Measurements from ENCODE around the gene SLC2A4RG. TPM values are rescaled to one million over a fixed set of nuclear protein-coding genes. Genes with fewer than 3 reads are reported as not detected.

SLC2A4RG gene
- polyA plus RNA-seq, 1 experiment = 52.0 TPM

DNA sequence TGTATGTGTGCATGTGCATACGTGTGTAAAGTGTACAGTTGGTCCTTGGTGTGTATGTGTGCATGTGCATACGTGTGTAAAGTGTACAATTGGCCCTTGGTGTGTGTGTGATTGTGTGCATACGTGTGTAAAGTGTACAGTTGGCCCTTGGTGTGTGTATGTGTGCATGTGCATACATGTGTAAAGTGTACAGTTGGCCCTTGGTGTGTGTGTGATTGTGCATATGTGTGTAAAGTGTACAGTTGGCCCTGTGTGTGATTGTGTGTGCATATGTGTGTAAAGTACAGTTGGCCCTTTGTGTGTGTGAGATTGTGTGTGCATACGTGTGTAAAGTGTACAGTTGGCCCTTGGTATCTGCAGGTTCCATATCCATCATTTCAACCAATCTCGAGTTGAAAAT lies 8.2 kb upstream of the SLC2A4RG start:
- no peak for DNase-seq (ENCODE audit: low read depth)
- ChIA-PET CTCF (no interaction called here), POLR2A (no interaction called here)
- Histone ChIP-seq H3K4me3 (ENCODE audit: low read depth, low read length) (no peak overlapping the region), H3K36me3 (ENCODE audit: control insufficient read depth, insufficient read depth, low read length) (peaks cover 22% of the 10 kb centered on the region), H3K27me3 (ENCODE audit: control insufficient read depth, insufficient read depth, low read length) (no peaks in the 10 kb centered on the region)
- TF ChIP-seq, protein P1, sequence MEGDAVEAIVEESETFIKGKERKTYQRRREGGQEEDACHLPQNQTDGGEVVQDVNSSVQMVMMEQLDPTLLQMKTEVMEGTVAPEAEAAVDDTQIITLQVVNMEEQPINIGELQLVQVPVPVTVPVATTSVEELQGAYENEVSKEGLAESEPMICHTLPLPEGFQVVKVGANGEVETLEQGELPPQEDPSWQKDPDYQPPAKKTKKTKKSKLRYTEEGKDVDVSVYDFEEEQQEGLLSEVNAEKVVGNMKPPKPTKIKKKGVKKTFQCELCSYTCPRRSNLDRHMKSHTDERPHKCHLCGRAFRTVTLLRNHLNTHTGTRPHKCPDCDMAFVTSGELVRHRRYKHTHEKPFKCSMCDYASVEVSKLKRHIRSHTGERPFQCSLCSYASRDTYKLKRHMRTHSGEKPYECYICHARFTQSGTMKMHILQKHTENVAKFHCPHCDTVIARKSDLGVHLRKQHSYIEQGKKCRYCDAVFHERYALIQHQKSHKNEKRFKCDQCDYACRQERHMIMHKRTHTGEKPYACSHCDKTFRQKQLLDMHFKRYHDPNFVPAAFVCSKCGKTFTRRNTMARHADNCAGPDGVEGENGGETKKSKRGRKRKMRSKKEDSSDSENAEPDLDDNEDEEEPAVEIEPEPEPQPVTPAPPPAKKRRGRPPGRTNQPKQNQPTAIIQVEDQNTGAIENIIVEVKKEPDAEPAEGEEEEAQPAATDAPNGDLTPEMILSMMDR (IDR thresholded peaks at IDR 0.05; ENCODE audit: insufficient read depth, low read depth, low read length) = no peak

DNA sequence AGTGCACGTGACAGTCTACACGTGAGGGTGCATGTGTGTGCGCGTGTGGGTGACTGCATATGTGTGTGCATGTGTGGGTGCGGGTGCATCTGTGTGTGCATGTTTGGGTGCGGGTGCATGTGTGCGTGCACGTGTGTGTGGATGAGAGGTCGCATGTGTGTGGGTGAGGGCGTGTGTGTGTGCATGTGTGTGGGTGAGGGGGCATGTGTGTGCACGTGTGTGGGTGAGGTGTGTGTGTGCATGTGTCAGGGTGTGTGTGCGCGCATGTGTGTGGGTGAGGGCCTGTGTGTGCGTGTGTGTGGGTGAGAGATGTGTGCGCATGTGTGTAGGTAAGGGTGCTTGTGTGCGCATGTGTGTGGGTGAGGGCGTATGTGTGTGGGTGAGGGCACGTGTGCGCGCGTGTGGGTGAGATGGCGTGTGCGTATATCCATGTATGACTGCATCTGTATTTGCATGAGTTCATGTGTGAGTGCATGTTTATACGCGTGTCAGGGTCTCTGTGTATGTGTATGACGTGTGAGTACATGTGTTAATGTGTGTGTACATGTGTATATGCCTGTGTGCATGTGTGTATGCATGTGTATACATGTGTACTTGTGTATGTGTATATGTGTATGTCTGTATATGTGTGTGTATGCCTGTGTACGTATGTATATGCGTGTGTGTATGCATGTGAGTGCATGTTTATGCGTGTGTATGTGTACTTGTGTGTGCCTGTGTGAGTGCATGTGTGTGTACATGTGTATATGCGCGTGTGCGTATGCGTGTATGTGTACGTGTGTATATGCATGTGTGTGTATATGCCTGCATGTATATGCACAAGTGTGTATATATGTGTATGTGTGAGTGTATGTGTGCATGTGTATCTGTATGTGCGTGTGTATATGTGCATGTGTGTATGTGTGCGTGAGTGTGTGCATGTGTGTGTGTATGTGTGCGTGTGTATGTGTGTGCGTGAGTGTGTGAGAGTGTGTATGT lies 7.2 kb upstream of the SLC2A4RG start:
- H3K27me3 ChIP-seq (ENCODE audit: control insufficient read depth, insufficient read depth, low read length) = no peaks in the 10 kb centered on the region
- TF ChIP-seq, protein P1 (IDR thresholded peaks at IDR 0.05; ENCODE audit: insufficient read depth, low read depth, low read length) = no peak
- H3K4me3 ChIP-seq (ENCODE audit: low read depth, low read length) = no peak overlapping the region
- DNase-seq (ENCODE audit: low read depth) = no peak
- H3K36me3 ChIP-seq (ENCODE audit: control insufficient read depth, insufficient read depth, low read length) = peaks cover 24% of the 10 kb centered on the region
- ChIA-PET CTCF (no interaction called here), POLR2A (no interaction called here)

DNA sequence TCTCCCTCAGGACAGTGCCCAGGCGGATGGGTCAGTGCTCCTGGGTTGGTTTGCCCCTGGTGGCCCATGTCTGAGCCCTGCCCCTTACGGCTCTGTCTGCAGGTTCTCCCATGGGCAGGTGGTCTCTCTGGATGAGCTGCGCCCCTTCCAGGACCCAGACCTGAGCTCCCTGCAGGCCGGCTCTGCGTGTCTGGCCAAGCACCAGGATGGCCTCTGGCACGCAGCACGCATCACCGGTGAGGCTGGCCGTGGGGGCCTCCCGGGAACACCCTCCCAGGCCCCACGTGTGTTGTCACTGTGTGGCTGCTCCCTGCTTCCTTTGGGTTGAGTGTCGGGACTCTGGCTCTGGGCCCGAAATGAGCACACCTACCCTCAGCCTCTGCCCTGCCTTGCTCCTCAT lies 6.5 kb upstream of the SLC2A4RG start:
- peaks cover 24% of the 10 kb centered on the region for H3K36me3 ChIP-seq (ENCODE audit: control insufficient read depth, insufficient read depth, low read length)
- H3K4me3 ChIP-seq (ENCODE audit: low read depth, low read length) = no peak overlapping the region
- POLR2A ChIA-PET = no interaction called here
- TF ChIP-seq, protein P1 (IDR thresholded peaks at IDR 0.05; ENCODE audit: insufficient read depth, low read depth, low read length) = no peak
- no peak for DNase-seq (ENCODE audit: low read depth)
- CTCF ChIA-PET = no interaction called here
- no peaks in the 10 kb centered on the region for H3K27me3 ChIP-seq (ENCODE audit: control insufficient read depth, insufficient read depth, low read length)

DNA sequence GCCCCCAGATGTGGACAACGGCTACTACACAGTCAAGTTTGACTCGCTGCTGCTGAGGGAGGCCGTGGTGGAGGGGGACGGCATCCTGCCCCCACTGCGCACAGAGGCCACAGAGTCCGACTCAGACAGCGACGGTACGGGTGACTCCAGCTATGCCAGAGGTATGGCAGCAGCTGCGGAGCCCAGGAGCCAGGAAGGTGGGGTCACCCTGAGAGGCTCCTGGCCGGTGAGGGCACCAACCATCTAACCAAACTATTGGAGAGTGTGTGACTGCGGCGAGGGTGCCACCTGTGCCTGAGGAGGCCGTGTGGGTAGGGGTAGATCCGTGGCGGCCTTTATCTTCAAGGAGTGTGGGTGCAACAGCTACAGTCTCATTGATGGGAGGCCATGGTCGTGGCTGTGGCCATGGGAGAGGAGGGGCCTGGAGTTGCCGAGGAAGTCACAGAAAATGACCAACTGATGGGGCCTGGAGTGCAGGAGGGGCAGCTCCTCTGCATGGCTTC lies 5.9 kb upstream of the SLC2A4RG start:
- Histone ChIP-seq H3K36me3 (ENCODE audit: control insufficient read depth, insufficient read depth, low read length) (peaks cover 21% of the 10 kb centered on the region), H3K4me3 (ENCODE audit: low read depth, low read length) (no peak overlapping the region), H3K27me3 (ENCODE audit: control insufficient read depth, insufficient read depth, low read length) (no peaks in the 10 kb centered on the region)
- ChIA-PET CTCF (no interaction called here), POLR2A (no interaction called here)
- no peak for DNase-seq (ENCODE audit: low read depth)
- TF ChIP-seq, protein P1 (IDR thresholded peaks at IDR 0.05; ENCODE audit: insufficient read depth, low read depth, low read length) = no peak

DNA sequence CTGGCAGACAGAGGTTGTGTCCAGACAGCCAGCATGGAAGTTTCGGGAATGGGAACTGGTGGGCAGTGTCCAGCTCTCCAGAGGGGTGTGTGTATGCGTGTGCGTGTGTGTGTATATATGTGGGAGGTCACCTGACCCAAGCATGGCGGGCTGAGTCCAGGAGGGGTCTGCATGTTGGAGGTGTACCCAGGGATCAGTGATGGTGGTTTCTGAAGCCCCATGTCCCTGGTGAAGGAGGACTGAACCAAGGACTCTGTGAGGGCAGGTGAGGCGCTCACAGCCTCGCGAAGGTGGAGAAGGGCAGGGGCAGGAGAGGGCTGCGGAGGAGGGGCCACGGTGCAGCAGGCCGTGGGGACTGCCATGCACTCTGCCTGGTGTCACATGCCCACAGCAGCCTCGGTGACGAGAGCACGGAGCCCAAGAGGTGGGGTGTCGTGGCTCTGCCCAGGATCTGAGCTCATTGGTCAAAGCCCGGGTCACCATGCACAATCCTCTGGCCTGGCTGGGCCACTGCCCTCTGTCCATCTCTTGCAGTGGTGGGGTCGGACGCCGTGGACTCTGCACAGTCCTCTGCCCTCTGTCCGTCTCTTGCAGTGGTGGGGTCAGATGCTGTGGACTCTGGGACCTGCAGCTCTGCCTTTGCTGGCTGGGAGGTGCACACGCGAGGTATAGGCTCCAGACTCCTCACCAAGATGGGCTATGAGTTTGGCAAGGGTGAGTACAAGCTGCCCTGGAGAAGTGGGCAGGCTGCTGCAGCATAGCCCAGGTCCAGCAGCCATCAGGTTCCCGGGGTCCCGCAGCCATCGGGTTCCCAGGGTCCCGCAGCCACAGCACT lies 5.2 kb upstream of the SLC2A4RG start:
- DNase-seq (ENCODE audit: low read depth) = no peak
- Histone ChIP-seq H3K27me3 (ENCODE audit: control insufficient read depth, insufficient read depth, low read length) (no peaks in the 10 kb centered on the region), H3K4me3 (ENCODE audit: low read depth, low read length) (no peak overlapping the region), H3K36me3 (ENCODE audit: control insufficient read depth, insufficient read depth, low read length) (peaks cover 21% of the 10 kb centered on the region)
- TF ChIP-seq, protein P1 (IDR thresholded peaks at IDR 0.05; ENCODE audit: insufficient read depth, low read depth, low read length) = no peak
- ChIA-PET POLR2A (no interaction called here), CTCF (no interaction called here)
